HG03175 (cell line): Measurements from ENCODE around the gene IMPDH1.
A peak's percentile ranks its signal among the peaks of the same experiment; 100 is the strongest.

Experiments used
- ATAC-seq: cut with Tn5 transposase; IDR thresholded peaks from one replicate; pipeline ENCODE4 v1.9.1; 2021; ENCODE audit warnings: mild to moderate bottlenecking, moderate library complexity; ENCODE audit not compliant: unreplicated experiment

The IMPDH1 gene

DNA sequence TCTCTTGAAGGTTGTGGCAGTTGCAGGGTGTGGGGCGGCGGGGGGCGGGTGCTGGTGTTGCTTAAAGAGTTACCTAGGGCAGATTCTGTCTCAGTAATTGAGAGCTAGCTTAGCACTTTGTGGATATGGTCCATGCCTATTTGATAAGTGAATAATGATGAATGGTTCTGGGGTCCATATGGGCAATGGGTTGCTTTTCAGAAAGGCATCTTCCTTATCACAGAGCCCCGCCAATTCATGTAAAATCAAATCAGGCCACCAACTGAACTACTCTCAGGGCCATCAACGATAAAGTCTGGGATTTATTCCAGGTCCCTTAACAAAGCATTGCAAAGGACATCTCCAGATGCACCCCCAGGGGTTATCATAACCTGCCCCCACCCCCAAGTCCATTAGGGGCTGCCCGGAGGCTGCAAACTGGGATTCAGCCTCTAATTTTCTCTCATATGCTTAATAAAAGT lies 46.5 kb downstream of the IMPDH1 start:
- ATAC-seq, result no peak

- ATAC-seq, result no peak
These were observed 47.1 kb downstream of the IMPDH1 start for GRCh38 chr7:128362670-128363069.

GRCh38 chr7:128361411-128362379 lies 48.1 kb downstream of the IMPDH1 start, which contains the start of gene PRRT4:
PRRT4 (minus strand) TSS chr7:128361690.
- no peak for ATAC-seq

DNA sequence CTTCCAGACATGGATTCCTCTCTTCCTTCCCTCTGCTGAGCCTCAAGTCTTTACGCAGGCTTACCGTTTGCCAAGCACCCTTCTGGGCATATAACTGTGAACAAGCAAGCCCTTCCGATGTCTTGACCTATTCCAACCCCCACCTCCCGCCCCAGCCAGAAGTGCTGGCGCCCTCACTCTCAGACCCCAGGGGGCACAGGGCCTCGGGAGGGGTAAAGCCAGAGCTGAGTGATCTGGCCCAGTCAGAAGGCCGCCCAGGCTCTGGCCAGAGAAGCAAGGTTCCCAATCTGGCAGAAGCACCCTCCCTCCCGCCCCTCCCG lies 49.5 kb downstream of the IMPDH1 start:
- no peak for ATAC-seq

DNA sequence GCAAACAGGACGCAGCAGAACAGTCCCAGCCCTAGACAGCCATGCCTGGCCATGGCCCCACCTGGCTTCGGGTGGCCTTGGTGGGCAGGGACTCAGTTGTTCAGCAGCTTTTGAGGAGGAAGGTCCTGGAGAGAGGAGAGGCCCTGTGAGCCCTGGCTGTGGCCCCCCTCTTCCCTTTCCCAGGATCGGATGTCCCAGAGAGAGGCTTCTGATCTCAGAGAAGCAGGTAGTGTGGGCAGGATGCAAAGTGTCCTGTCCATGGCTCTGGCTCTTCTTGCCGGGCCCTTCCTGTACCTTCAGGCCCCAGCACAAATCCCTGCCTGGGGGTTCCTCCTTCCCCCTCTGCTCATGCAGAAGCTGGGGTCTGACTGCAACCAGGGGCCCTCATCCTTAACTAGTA lies 49.8 kb downstream of the IMPDH1 start:
- ATAC-seq, result no peak

- no peak for ATAC-seq
These were observed 50.4 kb downstream of the IMPDH1 start for GRCh38 chr7:128359336-128359735.

DNA sequence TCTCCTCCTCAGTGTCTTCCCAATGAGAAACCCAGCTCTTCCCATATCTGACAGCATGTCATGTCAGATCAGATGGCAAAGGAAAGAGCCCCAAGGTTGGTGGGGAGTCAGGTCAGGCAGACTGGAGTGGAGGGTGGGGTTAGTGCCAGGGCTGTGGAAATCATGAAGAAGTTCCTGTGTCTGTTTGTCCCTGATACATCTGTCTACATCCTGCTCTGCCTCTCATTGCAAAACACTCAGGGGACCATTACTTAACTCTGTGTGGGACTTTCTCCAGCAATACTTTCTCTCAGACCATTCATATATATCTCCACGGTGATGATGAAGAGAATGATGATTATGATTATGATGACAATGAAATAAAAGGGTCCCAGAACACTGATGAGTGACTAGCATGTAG lies 51.5 kb downstream of the IMPDH1 start:
- no peak for ATAC-seq

DNA sequence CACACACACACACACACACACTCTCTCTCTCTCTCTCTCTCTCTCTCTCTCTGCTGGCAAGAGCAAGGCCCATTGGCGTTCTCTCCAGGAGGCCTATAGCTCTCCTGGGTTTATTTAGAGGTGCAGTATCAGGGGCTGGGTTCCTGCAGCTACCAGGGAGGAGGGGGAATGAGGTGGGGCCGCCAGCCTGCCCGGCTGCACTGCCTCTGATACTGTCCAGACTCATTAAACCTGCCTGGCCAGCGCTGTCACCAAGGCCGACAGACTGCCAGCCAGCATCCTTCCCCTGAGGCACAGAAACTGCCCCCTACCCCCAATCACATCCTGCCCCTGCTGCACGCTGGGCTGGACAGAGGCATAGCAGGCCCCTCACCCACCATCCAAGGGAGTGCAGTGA lies 52.6 kb downstream of the IMPDH1 start:
- ATAC-seq, result no peak

- no peak for ATAC-seq
These were observed 53.1 kb downstream of the IMPDH1 start for GRCh38 chr7:128356546-128357216.

GRCh38 chr7:128353610-128354009 lies 56.2 kb downstream of the IMPDH1 start:
- no peak for ATAC-seq

DNA sequence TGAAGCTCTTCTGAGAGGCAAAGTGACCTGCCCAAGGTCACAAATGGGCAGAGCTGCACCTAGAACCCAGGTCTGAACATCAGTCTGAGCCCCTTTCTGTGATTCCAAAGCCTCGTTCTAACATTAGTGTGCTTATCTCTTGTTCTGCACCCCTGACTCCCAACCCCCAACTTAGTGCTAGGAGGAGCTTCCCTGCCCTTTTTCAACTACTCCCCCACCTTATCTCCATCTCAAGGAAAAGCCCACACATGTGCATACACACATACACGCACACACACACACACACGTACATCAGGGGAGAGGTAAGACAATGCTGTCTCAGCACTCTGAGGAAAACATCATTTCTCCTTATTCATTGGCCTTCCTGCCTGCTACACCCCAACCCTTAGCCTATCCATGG lies 56.6 kb downstream of the IMPDH1 start:
- ATAC-seq, result no peak

DNA sequence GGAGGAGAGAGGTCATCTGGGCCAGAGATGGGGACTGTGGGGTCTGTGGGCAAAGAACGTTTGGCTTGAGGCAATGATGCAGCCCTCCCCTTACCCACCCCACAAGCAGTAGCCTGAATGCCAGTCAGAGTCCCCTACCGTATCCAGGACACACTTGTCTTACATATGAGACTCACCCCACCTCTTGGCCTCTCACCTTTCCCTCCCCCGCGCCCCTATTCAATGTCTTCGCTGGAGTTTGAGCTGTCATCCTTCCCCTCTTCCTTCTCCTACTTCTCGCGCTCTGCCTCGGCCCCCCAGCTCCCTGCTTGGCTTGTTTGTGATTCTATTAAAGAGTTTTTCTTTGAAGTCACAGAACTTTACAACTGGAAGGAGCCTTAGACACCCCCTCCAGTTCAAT lies 57.1 kb downstream of the IMPDH1 start:
- ATAC-seq, result no peak

DNA sequence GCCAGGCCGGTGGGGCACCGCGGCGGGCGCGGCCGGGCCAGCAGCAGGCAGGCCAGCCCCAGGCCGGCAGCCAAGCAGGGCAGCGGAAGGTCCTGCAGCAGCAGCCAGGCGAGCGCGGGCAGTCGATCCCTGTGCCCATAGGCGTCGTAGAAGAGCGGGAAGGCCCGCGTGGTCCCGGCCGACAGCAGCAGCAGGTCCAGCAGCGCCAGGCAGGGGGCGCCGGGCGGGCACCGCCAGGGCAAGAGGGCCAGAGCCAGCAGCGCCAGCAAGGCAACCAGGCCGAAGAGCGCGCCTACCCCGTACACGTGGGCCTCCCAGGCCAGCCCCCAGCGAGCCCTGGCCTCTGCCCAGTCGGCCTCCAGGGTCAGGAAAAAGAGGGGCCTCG lies 57.6 kb downstream of the IMPDH1 start:
- no peak for ATAC-seq

DNA sequence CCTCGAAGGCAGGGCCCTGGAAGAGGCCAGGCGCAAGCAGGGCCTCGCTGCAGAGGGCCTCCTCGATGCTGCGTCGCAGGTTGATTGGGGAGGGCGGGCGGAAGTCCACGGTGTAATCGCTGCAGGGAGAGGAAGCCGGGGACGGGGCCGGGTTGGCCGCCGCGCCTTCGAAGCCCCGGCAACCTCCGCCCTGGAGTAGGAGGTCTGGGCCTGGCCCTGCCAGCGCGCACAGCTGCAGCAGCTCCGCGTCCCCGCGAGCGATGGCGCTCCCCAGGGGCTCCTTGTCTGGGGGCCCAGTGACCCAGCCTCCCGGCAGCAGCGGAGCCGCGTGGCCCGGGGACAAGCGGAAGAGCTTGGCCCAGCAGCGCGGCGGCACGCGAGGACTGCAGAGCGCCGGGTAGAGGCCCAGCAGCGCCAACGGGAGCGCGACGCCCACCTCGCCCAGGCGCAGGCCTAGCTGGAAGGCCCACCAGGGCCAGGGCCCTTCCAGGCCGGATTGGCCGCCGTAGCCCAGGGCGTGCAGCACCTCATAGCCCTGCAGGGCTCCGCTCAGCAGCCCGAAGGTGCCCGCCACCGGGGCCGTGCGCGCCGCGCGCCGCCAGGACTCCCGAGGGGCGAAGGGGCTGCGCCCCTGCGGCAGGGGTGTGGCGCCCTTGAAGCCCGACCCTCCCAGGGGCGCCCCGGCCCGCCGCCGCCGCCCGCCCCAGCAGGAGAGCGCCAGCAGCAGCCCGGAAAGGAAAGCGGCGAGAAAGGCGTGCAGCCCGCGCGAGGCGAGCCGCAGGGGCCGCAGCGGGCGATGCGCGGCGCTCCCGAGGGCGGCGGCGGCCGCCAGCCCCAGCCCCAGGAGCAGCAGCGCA lies 58.3 kb downstream of the IMPDH1 start:
- no peak for ATAC-seq

DNA sequence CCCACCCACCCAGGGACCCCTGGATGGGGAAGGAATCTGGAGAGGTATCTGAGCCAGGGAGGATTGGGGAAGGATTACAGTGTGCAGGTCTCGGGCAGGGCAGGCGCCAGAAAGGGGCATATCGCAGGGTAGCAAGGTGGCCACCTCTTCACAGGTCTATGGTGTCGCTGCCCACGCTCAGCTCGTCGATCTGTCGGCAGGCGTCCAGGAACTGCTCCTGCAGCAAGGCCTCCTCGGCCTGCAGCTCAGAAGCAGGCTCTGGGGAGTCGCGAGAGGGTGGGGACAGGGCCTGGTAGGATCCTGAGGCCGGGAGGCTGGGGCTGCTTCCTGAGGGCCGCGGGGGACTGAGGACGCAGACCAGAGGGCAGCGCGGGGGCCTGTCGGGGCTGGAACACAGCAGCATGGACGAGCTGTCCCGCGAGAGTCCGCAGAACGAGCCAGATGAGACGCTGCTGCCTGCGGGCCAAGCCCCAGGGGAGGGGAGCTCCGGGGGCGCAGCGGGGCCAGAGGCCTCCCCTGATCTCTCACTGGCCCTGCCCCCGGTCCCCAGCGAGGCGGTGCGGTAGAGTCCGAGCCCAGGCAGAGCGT lies 59.0 kb downstream of the IMPDH1 start:
- no peak for ATAC-seq

DNA sequence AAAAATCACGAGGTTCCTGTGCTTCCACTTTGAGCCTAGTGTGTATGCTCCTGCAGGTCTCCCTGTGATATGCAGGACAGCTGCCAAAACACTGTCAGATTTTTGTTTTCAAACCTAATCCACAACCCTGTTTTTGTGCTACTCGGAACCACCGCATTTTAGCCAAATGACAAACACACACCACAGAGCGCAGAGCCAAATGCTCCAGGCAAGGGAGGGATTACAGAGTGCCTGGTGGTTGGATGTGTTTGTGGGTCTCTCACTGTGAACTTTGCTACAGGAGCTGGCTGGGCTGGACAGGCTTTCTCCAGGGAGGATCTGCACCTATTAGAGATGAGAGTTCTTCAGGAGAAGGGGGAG lies 60.3 kb downstream of the IMPDH1 start:
- ATAC-seq, result no peak

GRCh38 chr7:128347647-128348097 lies 62.1 kb downstream of the IMPDH1 start:
- no peak for ATAC-seq

- ATAC-seq, result no peak
These were observed 65.4 kb downstream of the IMPDH1 start for GRCh38 chr7:128344431-128344774.

DNA sequence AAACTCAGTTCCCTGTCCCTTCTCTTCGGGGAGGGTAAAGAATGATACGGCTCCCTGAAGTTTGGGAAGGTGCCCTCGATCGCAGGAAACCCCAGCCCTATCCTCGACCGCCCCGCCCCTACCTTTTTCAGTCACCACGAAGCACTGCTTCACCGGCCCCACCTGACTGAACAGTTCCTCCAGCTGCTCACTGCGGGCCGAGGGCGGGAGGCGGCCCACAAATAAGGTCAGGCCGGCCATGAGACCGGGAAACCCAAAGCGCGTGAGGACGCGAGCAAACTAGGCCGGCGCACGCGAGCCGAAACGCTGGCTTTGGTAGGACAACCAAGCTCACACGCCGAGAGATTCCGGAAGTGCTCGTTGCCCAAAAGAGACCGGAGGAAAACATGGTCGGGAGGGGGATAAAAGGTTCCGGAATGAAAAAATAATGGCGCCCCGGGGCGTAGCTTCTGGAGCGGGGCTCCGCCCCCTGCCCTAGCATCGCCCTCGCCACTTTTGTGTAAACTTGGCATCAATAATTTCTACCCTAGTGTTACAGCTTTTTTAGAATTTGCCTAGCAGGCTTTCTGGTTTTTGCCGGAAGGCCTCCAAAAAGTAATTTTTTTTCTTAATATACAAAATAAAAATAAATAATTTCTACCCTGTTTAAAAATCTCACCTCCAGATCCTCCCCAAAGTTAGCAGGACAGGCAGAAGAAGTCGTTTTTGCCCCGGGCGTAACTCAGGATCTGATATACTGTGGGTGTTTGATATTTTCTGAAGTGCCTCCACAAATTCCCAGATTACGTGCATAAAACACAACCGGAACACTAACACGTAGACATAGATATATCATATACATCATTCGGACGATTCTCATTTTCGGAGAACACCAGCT lies 66.0 kb downstream of the IMPDH1 start, which contains the start of gene RBM28:
TSS of gene RBM28 (minus strand) at position 355 of the 877 bp plus-strand sequence. CDS start at position 240, 115 bp downstream.
- ATAC-seq, result peak; percentile 93
